ENCODE data around the gene TMCO4.
"Not testable (repeated sequence)": the region's sequence is repeated elsewhere in the genome, so short reads cannot be mapped to it uniquely, and the experiment has no call there.

Gene TMCO4

GRCh38 chr1:19656134-19656779, 143.5 kb downstream of the TMCO4 start:
- DNase-seq (ENCODE audit: low read depth), result no peak

GRCh38 chr1:19655718-19656080, 144.0 kb downstream of the TMCO4 start:
- no peak for DNase-seq (ENCODE audit: low read depth)

- DNase-seq (ENCODE audit: low read depth), result no peak
Observed at GRCh38 chr1:19654886-19655717, 144.6 kb downstream of the TMCO4 start.

- DNase-seq (ENCODE audit: low read depth), result peak; percentile 45
Observed at GRCh38 chr1:19654386-19654785, 145.3 kb downstream of the TMCO4 start.

GRCh38 chr1:19651141-19651737, 148.5 kb downstream of the TMCO4 start:
- DNase-seq (ENCODE audit: low read depth), result peak; percentile 59

- DNase-seq (ENCODE audit: low read depth), result no peak
Observed at GRCh38 chr1:19650416-19651140, 149.1 kb downstream of the TMCO4 start.

- DNase-seq (ENCODE audit: low read depth), result peak; percentile 31
Observed at GRCh38 chr1:19648689-19649088, 151.0 kb downstream of the TMCO4 start.

GRCh38 chr1:19648239-19648638, 151.5 kb downstream of the TMCO4 start:
- no peak for DNase-seq (ENCODE audit: low read depth)

- DNase-seq (ENCODE audit: low read depth), result no peak
Observed at GRCh38 chr1:19647643-19648042, 152.1 kb downstream of the TMCO4 start.

GRCh38 chr1:19646377-19647319, 153.1 kb downstream of the TMCO4 start:
- DNase-seq (ENCODE audit: low read depth), result no peak

GRCh38 chr1:19645411-19646251, 154.1 kb downstream of the TMCO4 start:
- DNase-seq (ENCODE audit: low read depth), result no peak

GRCh38 chr1:19644681-19645410, 154.9 kb downstream of the TMCO4 start:
- no peak for DNase-seq (ENCODE audit: low read depth)

GRCh38 chr1:19644395-19644680, 155.4 kb downstream of the TMCO4 start:
- DNase-seq (ENCODE audit: low read depth), result no peak

GRCh38 chr1:19643602-19644394, 155.9 kb downstream of the TMCO4 start, which contains the start of gene NBL1:
TSS of gene NBL1 (plus strand) at chr1:19644311. CDS start at chr1:19655031, 10,720 bp downstream.
- DNase-seq (ENCODE audit: low read depth), result peak; percentile 75

GRCh38 chr1:19643121-19643520, 156.6 kb downstream of the TMCO4 start:
- DNase-seq (ENCODE audit: low read depth), result no peak

GRCh38 chr1:19640363-19641316, 159.1 kb downstream of the TMCO4 start:
- DNase-seq (ENCODE audit: low read depth), result no peak

- peak; percentile 79 for DNase-seq (ENCODE audit: low read depth)
Observed at GRCh38 chr1:19639999-19640362, 159.7 kb downstream of the TMCO4 start.

GRCh38 chr1:19639228-19639627, 160.5 kb downstream of the TMCO4 start:
- DNase-seq (ENCODE audit: low read depth), result not testable (repeated sequence)
